Endothelial cell of umbilical vein (primary cell): ENCODE measurements around the gene POLR3GL. TPM values are rescaled to one million over a fixed set of nuclear protein-coding genes. Genes with fewer than 3 reads are reported as not detected.

Source experiments
- BruUV-seq: library from RNA; stranded (reverse); fragments of 400-500 nt; replicated peaks from 2 replicates; lab custom pipeline; 2021; lab: Mats Ljungman, UMichigan
- CTCF ChIA-PET: fragments of 300-600, 350-600 bp; sonication (Branson Sonifier 250); formaldehyde crosslinking; loops from one replicate; lab custom pipeline; 2021; ENCODE audit warnings: antibody characterized with exemption, inconsistent platforms; lab: Charles Lee
- POLR2A ChIA-PET: fragments of 300-600, 350-600 bp; sonication (Branson Sonifier 250); formaldehyde crosslinking; loops from one replicate; lab custom pipeline; 2021; ENCODE audit warnings: antibody characterized with exemption, inconsistent platforms; lab: Charles Lee
- DNase-seq: peaks from one replicate; pipeline ENCODE4 v3.0.0-alpha.2; 2011; ENCODE audit warnings: low read depth, low spot score
- FAIRE-seq: peaks from 2 replicates; lab custom pipeline; 2011; peaks lifted over from hg19 to GRCh38; lab: Jason Lieb, UNC
- H2AFZ ChIP-seq: 2 replicates; pipeline ENCODE4 v1.6.0; 2012; ENCODE audit warnings: low read depth, low read length, control low read depth, inconsistent platforms
- H3K27ac ChIP-seq: 2 replicates; pipeline ENCODE4 v1.5.1; 2011; ENCODE audit warnings: low read depth, mild to moderate bottlenecking, control low read depth, low read length, moderate library complexity; ENCODE audit not compliant: insufficient read depth
- H3K27me3 ChIP-seq, 2 experiments: 2 replicates each; pipeline versions ENCODE4 v1.6.0 to v1.6.1; 2011; ENCODE audit warnings: low read length in 2 of 2, mixed read lengths in 1 of 2; ENCODE audit not compliant: control insufficient read depth in 2 of 2, insufficient read depth in 2 of 2
- H3K36me3 ChIP-seq, 2 experiments: 2 replicates in 1 of 2; 3 replicates in 1 of 2; pipeline ENCODE4 v1.5.1; 2011; ENCODE audit warnings: low read length in 2 of 2, mild to moderate bottlenecking in 1 of 2, moderate library complexity in 1 of 2; ENCODE audit not compliant: control insufficient read depth in 2 of 2, insufficient read depth in 2 of 2; ENCODE audit errors: extremely low read depth in 1 of 2
- H3K4me1 ChIP-seq: 3 replicates; pipeline ENCODE4 v1.5.1; 2011; ENCODE audit warnings: mild to moderate bottlenecking, low read length; ENCODE audit not compliant: control insufficient read depth, insufficient read depth; ENCODE audit errors: extremely low read depth
- H3K4me2 ChIP-seq: 2 replicates; pipeline ENCODE4 v1.6.1; 2011; ENCODE audit warnings: low read length, control low read depth, mixed read lengths; ENCODE audit not compliant: insufficient read depth
- H3K4me3 ChIP-seq, 3 experiments: fragments of 200-600 bp in 1 of 3; sonication (generic), shearing (Covaris generic) in 1 of 3; replicated peaks in 1 of 3; 2 replicates each; pipeline ENCODE4 v1.5.1; 2011 to 2016; ENCODE audit warnings: control low read depth in 3 of 3, low read length in 3 of 3, mild to moderate bottlenecking in 2 of 3, inconsistent platforms in 1 of 3, low read depth in 1 of 3, moderate library complexity in 1 of 3; ENCODE audit not compliant: insufficient read depth in 1 of 3
- H3K79me2 ChIP-seq: 2 replicates; pipeline ENCODE4 v1.6.0; 2012; ENCODE audit warnings: low read length, inconsistent platforms; ENCODE audit not compliant: control insufficient read depth, insufficient read depth
- H3K9ac ChIP-seq: replicated peaks from 2 replicates; pipeline ENCODE3; 2011; ENCODE audit warnings: low read length, control low read depth; ENCODE audit not compliant: insufficient read depth; ENCODE audit errors: extremely low read depth
- H3K9me1 ChIP-seq: replicated peaks from 3 replicates; pipeline ENCODE4 v1.6.0; 2011; ENCODE audit warnings: mild to moderate bottlenecking, low read length; ENCODE audit not compliant: control insufficient read depth, insufficient read depth; ENCODE audit errors: extremely low read depth
- H3K9me3 ChIP-seq: replicated peaks from 2 replicates; pipeline ENCODE4 v1.5.1; 2012; ENCODE audit warnings: low read length, inconsistent platforms; ENCODE audit not compliant: control insufficient read depth, insufficient read depth
- H4K20me1 ChIP-seq: replicated peaks from 2 replicates; pipeline ENCODE3; 2011; ENCODE audit warnings: mild to moderate bottlenecking, low read length; ENCODE audit not compliant: control insufficient read depth, insufficient read depth; ENCODE audit errors: extremely low read depth
- EZH2 ChIP-seq: IDR thresholded peaks from 2 replicates; pipeline ENCODE4 v1.6.1; 2012; ENCODE audit warnings: borderline replicate concordance, low read depth, mild to moderate bottlenecking, moderate library complexity, low read length, inconsistent platforms; ENCODE audit not compliant: severe bottlenecking
- FOS ChIP-seq: IDR thresholded peaks from 2 replicates; pipeline ENCODE4 v1.6.1; 2011; ENCODE audit warnings: mild to moderate bottlenecking, low read length, moderate library complexity, borderline replicate concordance; ENCODE audit not compliant: insufficient read depth
- GATA2 ChIP-seq: IDR thresholded peaks from 2 replicates; pipeline ENCODE4 v1.7.0; 2011; ENCODE audit warnings: low read depth, mild to moderate bottlenecking, moderate library complexity, mixed read lengths, low read length; ENCODE audit not compliant: insufficient read length, insufficient read depth
- JUN ChIP-seq: IDR thresholded peaks from 2 replicates; pipeline ENCODE4 v1.6.1; 2011; ENCODE audit warnings: borderline replicate concordance, low read depth; ENCODE audit not compliant: insufficient read length, insufficient read depth
- MYC ChIP-seq: IDR thresholded peaks from one replicate; pipeline ENCODE4 v1.6.1; 2011; ENCODE audit warnings: mild to moderate bottlenecking, low read depth, low read length
- POLR2A ChIP-seq: IDR thresholded peaks from 2 replicates; pipeline ENCODE4 v1.6.1; 2012; ENCODE audit warnings: low read depth, mild to moderate bottlenecking, control low read depth, low read length
- POLR2AphosphoS5 ChIP-seq: IDR thresholded peaks from 2 replicates; pipeline ENCODE4 v1.6.1; 2012; ENCODE audit warnings: low read depth, mild to moderate bottlenecking, control low read depth, low read length, moderate library complexity; ENCODE audit not compliant: insufficient read depth
- dilution Hi-C: fragments of 300-500 bp; cut with MboI; formaldehyde crosslinking; loops from one replicate; pipeline ENCODE4 v1.15.0; 2019; ENCODE audit warnings: low sequenced_read_pairs; ENCODE audit not compliant: extremely low pct_ligation_motif_present
- intact Hi-C: fragments of 100-400 bp; cut with micrococcal nuclease; formaldehyde crosslinking; loops from one replicate; pipeline ENCODE4 v1.10.0; 2022
- polyA plus RNA-seq, 4 experiments: library from polyadenylated mRNA; depleted of rRNA in 3 of 4; stranded (reverse) in 3 of 4; unstranded in 1 of 4; fragments of >200 nt; gene quantifications; 2 replicates each; pipeline versions ENCODE4 v1.2.1 to v1.2.3, GENCODE V29; 2011 to 2012; ENCODE audit warnings: missing spikeins in 1 of 4
- total RNA-seq: library from RNA; stranded (reverse); gene quantifications from 2 replicates; pipeline ENCODE4 v1.2.3, GENCODE V29; 2021
- TF ChIP-seq, protein P1 (sequence below): IDR thresholded peaks from 2 replicates; pipeline ENCODE4 v1.6.1; 2011; ENCODE audit not compliant: insufficient read depth, insufficient read length
- TF ChIP-seq, protein P2 (sequence below), 2 donors: IDR thresholded peaks; 1 replicate in 1 of 2; 2 replicates in 1 of 2; pipeline ENCODE4 v1.5.1; 2011; ENCODE audit warnings: low read length in 2 of 2, mild to moderate bottlenecking in 2 of 2, moderate library complexity in 2 of 2, control low read depth in 1 of 2, inconsistent platforms in 1 of 2, low read depth in 1 of 2; ENCODE audit not compliant: insufficient read depth in 1 of 2; ENCODE audit errors: extremely low read depth in 1 of 2

POLR3GL gene
- total and polyA plus RNA-seq, 2 donors (not counting 3 experiments of a cell fraction or from before 2014, with no cell fraction given) = 12.4 to 15.3 TPM

DNA sequence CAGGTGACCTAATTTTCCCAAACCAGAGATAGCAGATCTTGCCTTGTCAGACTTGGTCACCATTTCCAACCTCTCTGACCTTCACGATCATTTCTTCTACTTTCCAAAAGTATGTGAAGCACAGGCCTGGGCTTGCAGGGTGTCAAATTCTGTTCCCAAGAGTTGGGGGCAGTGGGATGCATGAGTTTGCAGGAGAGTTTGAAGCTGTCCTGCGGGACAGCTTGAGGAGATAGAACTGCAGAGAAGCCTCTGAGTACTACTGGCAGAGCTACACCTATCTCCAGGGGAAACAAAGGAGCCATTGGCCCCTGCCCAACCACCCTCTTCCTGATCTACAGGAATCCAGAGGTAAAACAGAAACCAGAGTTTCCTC lies 20.6 kb downstream of the POLR3GL start:
- CTCF ChIA-PET = interaction anchor here (1.1 to 20.0 kb wide), 2 partner anchors 8 to 21 kb away, joined by 4 to 496 read pairs; no protein-coding TSS in a partner anchor
- H3K4me3 ChIP-seq = no peak overlapping the region
- no peak overlapping the region for H3K27ac ChIP-seq
- no peaks in the 10 kb centered on the region for H3K9me1 ChIP-seq
- no peak overlapping the region for H2AFZ ChIP-seq
- no peaks in the 10 kb centered on the region for H3K36me3 ChIP-seq
- no peaks in the 10 kb centered on the region for H3K79me2 ChIP-seq
- H3K9ac ChIP-seq = no peak overlapping the region
- dilution Hi-C loops = no loop called here
- no peak for DNase-seq
- H3K4me1 ChIP-seq = peaks cover 19% of the 10 kb centered on the region
- BruUV-seq = no TSS peak
- no peaks in the 10 kb centered on the region for H3K9me3 ChIP-seq
- no peak for FAIRE-seq
- H3K27me3 ChIP-seq = no peaks in the 10 kb centered on the region
- no peaks in the 10 kb centered on the region for H4K20me1 ChIP-seq
- TF ChIP-seq POLR2A (no peak), FOS (no peak), MYC (no peak), EZH2 (no peak), GATA2 (no peak), POLR2AphosphoS5 (no peak), JUN (no peak)
- TF ChIP-seq, protein P1, sequence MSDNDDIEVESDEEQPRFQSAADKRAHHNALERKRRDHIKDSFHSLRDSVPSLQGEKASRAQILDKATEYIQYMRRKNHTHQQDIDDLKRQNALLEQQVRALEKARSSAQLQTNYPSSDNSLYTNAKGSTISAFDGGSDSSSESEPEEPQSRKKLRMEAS = no peak
- TF ChIP-seq, protein P2, sequence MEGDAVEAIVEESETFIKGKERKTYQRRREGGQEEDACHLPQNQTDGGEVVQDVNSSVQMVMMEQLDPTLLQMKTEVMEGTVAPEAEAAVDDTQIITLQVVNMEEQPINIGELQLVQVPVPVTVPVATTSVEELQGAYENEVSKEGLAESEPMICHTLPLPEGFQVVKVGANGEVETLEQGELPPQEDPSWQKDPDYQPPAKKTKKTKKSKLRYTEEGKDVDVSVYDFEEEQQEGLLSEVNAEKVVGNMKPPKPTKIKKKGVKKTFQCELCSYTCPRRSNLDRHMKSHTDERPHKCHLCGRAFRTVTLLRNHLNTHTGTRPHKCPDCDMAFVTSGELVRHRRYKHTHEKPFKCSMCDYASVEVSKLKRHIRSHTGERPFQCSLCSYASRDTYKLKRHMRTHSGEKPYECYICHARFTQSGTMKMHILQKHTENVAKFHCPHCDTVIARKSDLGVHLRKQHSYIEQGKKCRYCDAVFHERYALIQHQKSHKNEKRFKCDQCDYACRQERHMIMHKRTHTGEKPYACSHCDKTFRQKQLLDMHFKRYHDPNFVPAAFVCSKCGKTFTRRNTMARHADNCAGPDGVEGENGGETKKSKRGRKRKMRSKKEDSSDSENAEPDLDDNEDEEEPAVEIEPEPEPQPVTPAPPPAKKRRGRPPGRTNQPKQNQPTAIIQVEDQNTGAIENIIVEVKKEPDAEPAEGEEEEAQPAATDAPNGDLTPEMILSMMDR (IDR thresholded peaks at IDR 0.05; ENCODE audit: extremely low read depth in 1 of 2, insufficient read depth in 1 of 2, low read depth in 1 of 2, low read length in 2 of 2) = no peak
- no peak overlapping the region for H3K4me2 ChIP-seq
- POLR2A ChIA-PET = no interaction called here
- intact Hi-C loops = no loop called here
